AG04450 (cell line): ENCODE data around the gene DTD1. TPM values are rescaled to one million over a fixed set of nuclear protein-coding genes. Genes with fewer than 3 reads are reported as not detected.

Source experiments
- CTCF ChIA-PET: fragments of 300-600, 350-600 bp; formaldehyde crosslinking; extraction: SDS; loops from one replicate; lab custom pipeline; 2022; ENCODE audit warnings: antibody characterized with exemption, inconsistent platforms; lab: Charles Lee
- POLR2A ChIA-PET: fragments of 350-600 bp; formaldehyde crosslinking; extraction: SDS; loops from one replicate; lab custom pipeline; 2021; ENCODE audit warnings: antibody characterized with exemption, inconsistent platforms; lab: Yijun Ruan, JAX
- DNase-seq: peaks from one replicate; pipeline ENCODE4 v3.0.0-alpha.2; 2011; ENCODE audit warnings: low read depth, low spot score
- H3K27ac ChIP-seq: one replicate; pipeline ENCODE4 v1.5.1; 2012; ENCODE audit warnings: low read depth, low read length, control low read depth
- H3K27me3 ChIP-seq: one replicate; pipeline ENCODE4 v1.6.0; 2012; ENCODE audit warnings: low read length; ENCODE audit not compliant: control insufficient read depth, insufficient read depth
- H3K4me3 ChIP-seq: 2 replicates; pipeline ENCODE4 v1.5.1; 2011; ENCODE audit warnings: mild to moderate bottlenecking, low read depth, low read length, control low read depth
- H3K9me3 ChIP-seq: 2 replicates; pipeline ENCODE4 v1.5.1; 2012; ENCODE audit warnings: low read length; ENCODE audit not compliant: control insufficient read depth, insufficient read depth
- polyA plus RNA-seq: library from polyadenylated mRNA; depleted of rRNA; stranded (reverse); fragments of >200 nt; gene quantifications from 2 replicates; pipeline ENCODE4 v1.2.3, GENCODE V29; 2011
- TF ChIP-seq, protein P1 (sequence below): IDR thresholded peaks from 2 replicates; pipeline ENCODE4 v1.5.1; 2011; ENCODE audit warnings: low read depth, low read length, control low read depth, inconsistent platforms

Gene DTD1
- polyA plus RNA-seq, 1 experiment = 50.0 TPM

DNA sequence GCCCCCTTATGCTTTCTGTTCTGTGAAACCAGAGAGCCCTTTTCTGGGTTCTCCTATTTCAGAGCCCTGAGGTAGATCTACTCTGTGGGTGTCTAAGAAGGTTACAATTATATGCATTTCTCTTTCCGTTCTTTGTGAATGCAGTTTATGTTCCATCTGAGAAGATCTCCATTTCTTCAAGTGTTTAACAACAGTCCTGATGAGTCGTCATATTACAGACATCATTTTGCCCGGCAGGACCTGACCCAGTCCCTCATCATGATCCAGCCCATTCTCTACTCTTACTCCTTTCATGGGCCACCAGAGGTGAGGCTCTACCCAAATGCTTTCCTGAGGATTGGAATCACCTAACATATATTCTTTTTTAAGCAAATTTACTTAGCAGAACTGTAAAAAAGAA lies 39.4 kb upstream of the DTD1 start:
- Histone ChIP-seq H3K27ac (no peak overlapping the region), H3K27me3 (no peaks in the 10 kb centered on the region), H3K4me3 (no peak overlapping the region), H3K9me3 (no peaks in the 10 kb centered on the region)
- ChIA-PET POLR2A (no interaction called here), CTCF (no interaction called here)
- DNase-seq = no peak
- TF ChIP-seq, protein P1, sequence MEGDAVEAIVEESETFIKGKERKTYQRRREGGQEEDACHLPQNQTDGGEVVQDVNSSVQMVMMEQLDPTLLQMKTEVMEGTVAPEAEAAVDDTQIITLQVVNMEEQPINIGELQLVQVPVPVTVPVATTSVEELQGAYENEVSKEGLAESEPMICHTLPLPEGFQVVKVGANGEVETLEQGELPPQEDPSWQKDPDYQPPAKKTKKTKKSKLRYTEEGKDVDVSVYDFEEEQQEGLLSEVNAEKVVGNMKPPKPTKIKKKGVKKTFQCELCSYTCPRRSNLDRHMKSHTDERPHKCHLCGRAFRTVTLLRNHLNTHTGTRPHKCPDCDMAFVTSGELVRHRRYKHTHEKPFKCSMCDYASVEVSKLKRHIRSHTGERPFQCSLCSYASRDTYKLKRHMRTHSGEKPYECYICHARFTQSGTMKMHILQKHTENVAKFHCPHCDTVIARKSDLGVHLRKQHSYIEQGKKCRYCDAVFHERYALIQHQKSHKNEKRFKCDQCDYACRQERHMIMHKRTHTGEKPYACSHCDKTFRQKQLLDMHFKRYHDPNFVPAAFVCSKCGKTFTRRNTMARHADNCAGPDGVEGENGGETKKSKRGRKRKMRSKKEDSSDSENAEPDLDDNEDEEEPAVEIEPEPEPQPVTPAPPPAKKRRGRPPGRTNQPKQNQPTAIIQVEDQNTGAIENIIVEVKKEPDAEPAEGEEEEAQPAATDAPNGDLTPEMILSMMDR = no peak

- POLR2A ChIA-PET = interaction anchor here (0.6 kb wide), 1 partner anchor 13 kb away, joined by 3 read pairs; the partner anchor contains the start of gene SMIM26
- Histone ChIP-seq H3K4me3 (no peak overlapping the region), H3K27me3 (no peaks in the 10 kb centered on the region), H3K27ac (no peak overlapping the region), H3K9me3 (no peaks in the 10 kb centered on the region)
- CTCF ChIA-PET = no interaction called here
- TF ChIP-seq, protein P1 = no peak
- no peak for DNase-seq
Observed at GRCh38 chr20:18553746-18554145, 34.1 kb upstream of the DTD1 start.

GRCh38 chr20:18566892-18567738 lies 20.7 kb upstream of the DTD1 start, which contains the start of gene SMIM26:
TSS of gene SMIM26 (plus strand) at chr20:18567432. CDS start at chr20:18567479, 47 bp downstream.
- CTCF ChIA-PET = no interaction called here
- Histone ChIP-seq H3K27ac (peak within 1 kb of the TSS; percentile 52), H3K9me3 (no peaks in the 10 kb centered on the region), H3K27me3 (no peaks in the 10 kb centered on the region), H3K4me3 (peak within 1 kb of the TSS; percentile 85)
- POLR2A ChIA-PET = interaction anchor here (0.7 to 0.8 kb wide), 2 partner anchors 13 to 60 kb away, joined by 3 to 4 read pairs; no protein-coding TSS in a partner anchor
- peak; percentile 66 for DNase-seq
- TF ChIP-seq, protein P1 = no peak

- Histone ChIP-seq H3K4me3 (peak overlapping the region; percentile 85), H3K27me3 (no peaks in the 10 kb centered on the region), H3K9me3 (no peaks in the 10 kb centered on the region), H3K27ac (peak overlapping the region; percentile 52)
- TF ChIP-seq, protein P1 = no peak
- ChIA-PET POLR2A (no interaction called here), CTCF (no interaction called here)
- no peak for DNase-seq
Observed at GRCh38 chr20:18567739-18568091, 20.1 kb upstream of the DTD1 start.

GRCh38 chr20:18571009-18571408 lies 16.8 kb upstream of the DTD1 start:
- H3K27me3 ChIP-seq = no peaks in the 10 kb centered on the region
- TF ChIP-seq, protein P1 = no peak
- ChIA-PET CTCF (no interaction called here), POLR2A (no interaction called here)
- no peak for DNase-seq
- no peak overlapping the region for H3K4me3 ChIP-seq
- H3K9me3 ChIP-seq = no peaks in the 10 kb centered on the region
- no peak overlapping the region for H3K27ac ChIP-seq
